Endothelial cell of umbilical vein (primary cell): Measurements from ENCODE around the gene ADGRG3. TPM values are rescaled to one million over a fixed set of nuclear protein-coding genes. Genes with fewer than 3 reads are reported as not detected.

Experiments used
- BruUV-seq: library from RNA; stranded (reverse); fragments of 400-500 nt; replicated peaks from 2 replicates; lab custom pipeline; 2021; lab: Mats Ljungman, UMichigan
- CTCF ChIA-PET: fragments of 300-600, 350-600 bp; sonication (Branson Sonifier 250); formaldehyde crosslinking; loops from one replicate; lab custom pipeline; 2021; ENCODE audit warnings: antibody characterized with exemption, inconsistent platforms; lab: Charles Lee
- POLR2A ChIA-PET: fragments of 300-600, 350-600 bp; sonication (Branson Sonifier 250); formaldehyde crosslinking; loops from one replicate; lab custom pipeline; 2021; ENCODE audit warnings: antibody characterized with exemption, inconsistent platforms; lab: Charles Lee
- DNase-seq: peaks from one replicate; pipeline ENCODE4 v3.0.0-alpha.2; 2011; ENCODE audit warnings: low read depth, low spot score
- FAIRE-seq: peaks from 2 replicates; lab custom pipeline; 2011; peaks lifted over from hg19 to GRCh38; lab: Jason Lieb, UNC
- H2AFZ ChIP-seq: 2 replicates; pipeline ENCODE4 v1.6.0; 2012; ENCODE audit warnings: low read depth, low read length, control low read depth, inconsistent platforms
- H3K27ac ChIP-seq: 2 replicates; pipeline ENCODE4 v1.5.1; 2011; ENCODE audit warnings: low read depth, mild to moderate bottlenecking, control low read depth, low read length, moderate library complexity; ENCODE audit not compliant: insufficient read depth
- H3K27me3 ChIP-seq, 2 experiments: 2 replicates each; pipeline versions ENCODE4 v1.6.0 to v1.6.1; 2011; ENCODE audit warnings: low read length in 2 of 2, mixed read lengths in 1 of 2; ENCODE audit not compliant: control insufficient read depth in 2 of 2, insufficient read depth in 2 of 2
- H3K36me3 ChIP-seq, 2 experiments: 2 replicates in 1 of 2; 3 replicates in 1 of 2; pipeline ENCODE4 v1.5.1; 2011; ENCODE audit warnings: low read length in 2 of 2, mild to moderate bottlenecking in 1 of 2, moderate library complexity in 1 of 2; ENCODE audit not compliant: control insufficient read depth in 2 of 2, insufficient read depth in 2 of 2; ENCODE audit errors: extremely low read depth in 1 of 2
- H3K4me1 ChIP-seq: 3 replicates; pipeline ENCODE4 v1.5.1; 2011; ENCODE audit warnings: mild to moderate bottlenecking, low read length; ENCODE audit not compliant: control insufficient read depth, insufficient read depth; ENCODE audit errors: extremely low read depth
- H3K4me2 ChIP-seq: 2 replicates; pipeline ENCODE4 v1.6.1; 2011; ENCODE audit warnings: low read length, control low read depth, mixed read lengths; ENCODE audit not compliant: insufficient read depth
- H3K4me3 ChIP-seq, 3 experiments: fragments of 200-600 bp in 1 of 3; sonication (generic), shearing (Covaris generic) in 1 of 3; replicated peaks in 1 of 3; 2 replicates each; pipeline ENCODE4 v1.5.1; 2011 to 2016; ENCODE audit warnings: control low read depth in 3 of 3, low read length in 3 of 3, mild to moderate bottlenecking in 2 of 3, inconsistent platforms in 1 of 3, low read depth in 1 of 3, moderate library complexity in 1 of 3; ENCODE audit not compliant: insufficient read depth in 1 of 3
- H3K79me2 ChIP-seq: 2 replicates; pipeline ENCODE4 v1.6.0; 2012; ENCODE audit warnings: low read length, inconsistent platforms; ENCODE audit not compliant: control insufficient read depth, insufficient read depth
- H3K9ac ChIP-seq: replicated peaks from 2 replicates; pipeline ENCODE3; 2011; ENCODE audit warnings: low read length, control low read depth; ENCODE audit not compliant: insufficient read depth; ENCODE audit errors: extremely low read depth
- H3K9me1 ChIP-seq: replicated peaks from 3 replicates; pipeline ENCODE4 v1.6.0; 2011; ENCODE audit warnings: mild to moderate bottlenecking, low read length; ENCODE audit not compliant: control insufficient read depth, insufficient read depth; ENCODE audit errors: extremely low read depth
- H3K9me3 ChIP-seq: replicated peaks from 2 replicates; pipeline ENCODE4 v1.5.1; 2012; ENCODE audit warnings: low read length, inconsistent platforms; ENCODE audit not compliant: control insufficient read depth, insufficient read depth
- H4K20me1 ChIP-seq: replicated peaks from 2 replicates; pipeline ENCODE3; 2011; ENCODE audit warnings: mild to moderate bottlenecking, low read length; ENCODE audit not compliant: control insufficient read depth, insufficient read depth; ENCODE audit errors: extremely low read depth
- EZH2 ChIP-seq: IDR thresholded peaks from 2 replicates; pipeline ENCODE4 v1.6.1; 2012; ENCODE audit warnings: borderline replicate concordance, low read depth, mild to moderate bottlenecking, moderate library complexity, low read length, inconsistent platforms; ENCODE audit not compliant: severe bottlenecking
- FOS ChIP-seq: IDR thresholded peaks from 2 replicates; pipeline ENCODE4 v1.6.1; 2011; ENCODE audit warnings: mild to moderate bottlenecking, low read length, moderate library complexity, borderline replicate concordance; ENCODE audit not compliant: insufficient read depth
- GATA2 ChIP-seq: IDR thresholded peaks from 2 replicates; pipeline ENCODE4 v1.7.0; 2011; ENCODE audit warnings: low read depth, mild to moderate bottlenecking, moderate library complexity, mixed read lengths, low read length; ENCODE audit not compliant: insufficient read length, insufficient read depth
- JUN ChIP-seq: IDR thresholded peaks from 2 replicates; pipeline ENCODE4 v1.6.1; 2011; ENCODE audit warnings: borderline replicate concordance, low read depth; ENCODE audit not compliant: insufficient read length, insufficient read depth
- MYC ChIP-seq: IDR thresholded peaks from one replicate; pipeline ENCODE4 v1.6.1; 2011; ENCODE audit warnings: mild to moderate bottlenecking, low read depth, low read length
- POLR2A ChIP-seq: IDR thresholded peaks from 2 replicates; pipeline ENCODE4 v1.6.1; 2012; ENCODE audit warnings: low read depth, mild to moderate bottlenecking, control low read depth, low read length
- POLR2AphosphoS5 ChIP-seq: IDR thresholded peaks from 2 replicates; pipeline ENCODE4 v1.6.1; 2012; ENCODE audit warnings: low read depth, mild to moderate bottlenecking, control low read depth, low read length, moderate library complexity; ENCODE audit not compliant: insufficient read depth
- dilution Hi-C: fragments of 300-500 bp; cut with MboI; formaldehyde crosslinking; loops from one replicate; pipeline ENCODE4 v1.15.0; 2019; ENCODE audit warnings: low sequenced_read_pairs; ENCODE audit not compliant: extremely low pct_ligation_motif_present
- intact Hi-C: fragments of 100-400 bp; cut with micrococcal nuclease; formaldehyde crosslinking; loops from one replicate; pipeline ENCODE4 v1.10.0; 2022
- polyA plus RNA-seq, 4 experiments: library from polyadenylated mRNA; depleted of rRNA in 3 of 4; stranded (reverse) in 3 of 4; unstranded in 1 of 4; fragments of >200 nt; gene quantifications; 2 replicates each; pipeline versions ENCODE4 v1.2.1 to v1.2.3, GENCODE V29; 2011 to 2012; ENCODE audit warnings: missing spikeins in 1 of 4
- total RNA-seq: library from RNA; stranded (reverse); gene quantifications from 2 replicates; pipeline ENCODE4 v1.2.3, GENCODE V29; 2021
- TF ChIP-seq, protein P1 (sequence below), 2 donors: IDR thresholded peaks; 1 replicate in 1 of 2; 2 replicates in 1 of 2; pipeline ENCODE4 v1.5.1; 2011; ENCODE audit warnings: low read length in 2 of 2, mild to moderate bottlenecking in 2 of 2, moderate library complexity in 2 of 2, control low read depth in 1 of 2, inconsistent platforms in 1 of 2, low read depth in 1 of 2; ENCODE audit not compliant: insufficient read depth in 1 of 2; ENCODE audit errors: extremely low read depth in 1 of 2
- TF ChIP-seq, protein P2 (sequence below): IDR thresholded peaks from 2 replicates; pipeline ENCODE4 v1.6.1; 2011; ENCODE audit not compliant: insufficient read depth, insufficient read length

ADGRG3 gene
- total and polyA plus RNA-seq, 2 donors (not counting 3 experiments of a cell fraction or from before 2014, with no cell fraction given): not detected

GRCh38 chr16:57722210-57722499, 54.0 kb downstream of the ADGRG3 start:
- no peak for TF ChIP-seq GATA2
- TF ChIP-seq, protein P1, sequence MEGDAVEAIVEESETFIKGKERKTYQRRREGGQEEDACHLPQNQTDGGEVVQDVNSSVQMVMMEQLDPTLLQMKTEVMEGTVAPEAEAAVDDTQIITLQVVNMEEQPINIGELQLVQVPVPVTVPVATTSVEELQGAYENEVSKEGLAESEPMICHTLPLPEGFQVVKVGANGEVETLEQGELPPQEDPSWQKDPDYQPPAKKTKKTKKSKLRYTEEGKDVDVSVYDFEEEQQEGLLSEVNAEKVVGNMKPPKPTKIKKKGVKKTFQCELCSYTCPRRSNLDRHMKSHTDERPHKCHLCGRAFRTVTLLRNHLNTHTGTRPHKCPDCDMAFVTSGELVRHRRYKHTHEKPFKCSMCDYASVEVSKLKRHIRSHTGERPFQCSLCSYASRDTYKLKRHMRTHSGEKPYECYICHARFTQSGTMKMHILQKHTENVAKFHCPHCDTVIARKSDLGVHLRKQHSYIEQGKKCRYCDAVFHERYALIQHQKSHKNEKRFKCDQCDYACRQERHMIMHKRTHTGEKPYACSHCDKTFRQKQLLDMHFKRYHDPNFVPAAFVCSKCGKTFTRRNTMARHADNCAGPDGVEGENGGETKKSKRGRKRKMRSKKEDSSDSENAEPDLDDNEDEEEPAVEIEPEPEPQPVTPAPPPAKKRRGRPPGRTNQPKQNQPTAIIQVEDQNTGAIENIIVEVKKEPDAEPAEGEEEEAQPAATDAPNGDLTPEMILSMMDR (IDR thresholded peaks at IDR 0.05; ENCODE audit: extremely low read depth in 1 of 2, insufficient read depth in 1 of 2, low read depth in 1 of 2, low read length in 2 of 2): no peak
- TF ChIP-seq, protein P2, sequence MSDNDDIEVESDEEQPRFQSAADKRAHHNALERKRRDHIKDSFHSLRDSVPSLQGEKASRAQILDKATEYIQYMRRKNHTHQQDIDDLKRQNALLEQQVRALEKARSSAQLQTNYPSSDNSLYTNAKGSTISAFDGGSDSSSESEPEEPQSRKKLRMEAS: no peak
- TF ChIP-seq EZH2: no peak
- TF ChIP-seq FOS: no peak
- no peak for TF ChIP-seq MYC
- no peak for TF ChIP-seq JUN
- no peak for TF ChIP-seq POLR2A
- TF ChIP-seq POLR2AphosphoS5: no peak
- Histone ChIP-seq H4K20me1 (no peaks in the 10 kb centered on the region), H3K27me3 (no peaks in the 10 kb centered on the region), H3K9me1 (no peaks in the 10 kb centered on the region), H2AFZ (no peak overlapping the region), H3K36me3 (no peaks in the 10 kb centered on the region), H3K79me2 (no peaks in the 10 kb centered on the region), H3K4me2 (no peak overlapping the region), H3K27ac (no peak overlapping the region), H3K4me1 (no peaks in the 10 kb centered on the region), H3K9ac (no peak overlapping the region), H3K4me3 (no peak overlapping the region), H3K9me3 (no peaks in the 10 kb centered on the region)
- DNase-seq (no peak), FAIRE-seq (no peak)
- intact Hi-C loops (no loop called here), dilution Hi-C loops (no loop called here)
- POLR2A ChIA-PET: no interaction called here
- CTCF ChIA-PET: interaction anchor here (1.3 to 4.4 kb wide), 5 partner anchors 67 to 282 kb away, joined by 3 to 63 read pairs (median 5); no protein-coding TSS in a partner anchor
- BruUV-seq: no TSS peak
